Trophoblast cell (in vitro differentiated cells and primary cell): ENCODE results near the gene TPCN1.

Source experiments
- DNase-seq, 2 donors: peaks; one replicate each; pipeline ENCODE4 v3.0.0-alpha.2; 2016
- H2AFZ ChIP-seq: 2 replicates; pipeline ENCODE4 v1.6.1; 2013; ENCODE audit warnings: low read length, moderate library complexity, mild to moderate bottlenecking; ENCODE audit not compliant: insufficient read depth, poor library complexity
- H2AK5ac ChIP-seq: 2 replicates; pipeline ENCODE4 v1.6.1; 2013; ENCODE audit warnings: mild to moderate bottlenecking, low read length
- H2BK120ac ChIP-seq: 2 replicates; pipeline ENCODE4 v1.6.1; 2013; ENCODE audit warnings: low read length, mild to moderate bottlenecking, moderate library complexity; ENCODE audit not compliant: insufficient read depth, poor library complexity
- H2BK12ac ChIP-seq: 2 replicates; pipeline ENCODE4 v1.6.1; 2013; ENCODE audit warnings: mild to moderate bottlenecking, low read length, moderate library complexity
- H2BK5ac ChIP-seq: 2 replicates; pipeline ENCODE4 v1.6.1; 2013; ENCODE audit warnings: low read length, low read depth, moderate library complexity, mild to moderate bottlenecking; ENCODE audit not compliant: poor library complexity
- H3K14ac ChIP-seq: 2 replicates; pipeline ENCODE4 v1.6.1; 2013; ENCODE audit warnings: mild to moderate bottlenecking, low read length
- H3K18ac ChIP-seq: 2 replicates; pipeline ENCODE4 v1.6.1; 2013; ENCODE audit warnings: mild to moderate bottlenecking, low read length
- H3K23ac ChIP-seq: 2 replicates; pipeline ENCODE4 v1.6.1; 2013; ENCODE audit warnings: low read length
- H3K27ac ChIP-seq: 2 replicates; pipeline ENCODE4 v1.5.1; 2013; ENCODE audit warnings: low read depth, mild to moderate bottlenecking, inconsistent platforms, low read length, moderate library complexity
- H3K27me3 ChIP-seq: 2 replicates; pipeline ENCODE4 v1.6.1; 2013; ENCODE audit warnings: inconsistent platforms, mild to moderate bottlenecking, low read length, moderate library complexity; ENCODE audit not compliant: insufficient read depth
- H3K36me3 ChIP-seq, 2 experiments: 1 replicate in 1 of 2; 2 replicates in 1 of 2; pipeline ENCODE4 v1.6.1; 2013; ENCODE audit warnings: low read length in 2 of 2, mild to moderate bottlenecking in 2 of 2, moderate library complexity in 1 of 2; ENCODE audit not compliant: insufficient read depth in 2 of 2, control insufficient read depth in 1 of 2
- H3K4ac ChIP-seq: 2 replicates; pipeline ENCODE4 v1.6.1; 2013; ENCODE audit warnings: low read depth, mild to moderate bottlenecking, low read length, moderate library complexity
- H3K4me1 ChIP-seq, 2 experiments: 1 replicate in 1 of 2; 2 replicates in 1 of 2; pipeline ENCODE4 v1.6.1; 2013; ENCODE audit warnings: low read length in 2 of 2, mild to moderate bottlenecking in 2 of 2, moderate library complexity in 1 of 2; ENCODE audit not compliant: insufficient read depth in 2 of 2, control insufficient read depth in 1 of 2
- H3K4me2 ChIP-seq: 2 replicates; pipeline ENCODE4 v1.6.1; 2013; ENCODE audit warnings: inconsistent platforms, mild to moderate bottlenecking, low read length, moderate library complexity
- H3K4me3 ChIP-seq: 2 replicates; pipeline ENCODE4 v1.5.1; 2013; ENCODE audit warnings: mild to moderate bottlenecking, low read depth, low read length, inconsistent platforms
- H3K79me1 ChIP-seq: one replicate; pipeline ENCODE4 v1.6.1; 2013; ENCODE audit warnings: low read length
- H3K79me2 ChIP-seq: 2 replicates; pipeline ENCODE4 v1.6.1; 2013; ENCODE audit warnings: low read length, mild to moderate bottlenecking; ENCODE audit not compliant: control insufficient read depth, insufficient read depth, poor library complexity
- H3K9ac ChIP-seq: 2 replicates; pipeline ENCODE4 v1.6.1; 2013; ENCODE audit warnings: mild to moderate bottlenecking, low read length
- H3K9me3 ChIP-seq: 2 replicates; pipeline ENCODE4 v1.6.1; 2013; ENCODE audit warnings: low read depth, mild to moderate bottlenecking, control low read depth, inconsistent platforms, low read length; ENCODE audit not compliant: insufficient read depth
- H4K12ac ChIP-seq: 2 replicates; pipeline ENCODE4 v1.6.1; 2013; ENCODE audit warnings: low read depth, mild to moderate bottlenecking, low read length, moderate library complexity
- H4K8ac ChIP-seq: 2 replicates; pipeline ENCODE4 v1.6.1; 2013; ENCODE audit warnings: low read depth, mild to moderate bottlenecking, low read length, moderate library complexity
- H4K91ac ChIP-seq: one replicate; pipeline ENCODE4 v1.6.1; 2013; ENCODE audit warnings: low read depth, mild to moderate bottlenecking, low read length, moderate library complexity
- whole genome bisulfite sequencing: extraction: QIAGEN DNeasy Blood & Tissue Kit; methylation state at CpG from one replicate; pipeline ENCODE4 v1.1.7; 2013; ENCODE audit warnings: missing lambda C conversion rate; ENCODE audit not compliant: insufficient read length, insufficient coverage; ENCODE audit errors: extremely low coverage; 5-methylcytosine and 5-hydroxymethylcytosine counted together

Gene TPCN1

GRCh38 chr12:113222730-113223531 is 1.7 kb downstream of the TPCN1 start:
- no peak overlapping the region for H3K4me2 ChIP-seq
- no peak for DNase-seq
- H4K8ac ChIP-seq = peak overlapping the region; percentile 40

GRCh38 chr12:113224955-113225354 is 3.7 kb downstream of the TPCN1 start:
- Histone ChIP-seq H3K79me2 (peaks cover 7% of the 10 kb centered on the region), H2BK12ac (no peak overlapping the region), H3K27me3 (no peaks in the 10 kb centered on the region), H2AFZ (no peak overlapping the region), H3K79me1 (peaks cover 21% of the 10 kb centered on the region), H3K4me1 (peaks cover 15 to 27% of the 10 kb centered on the region in 2 experiments), H4K8ac (no peak overlapping the region), H3K23ac (no peak overlapping the region), H4K91ac (no peak overlapping the region), H2BK120ac (no peak overlapping the region), H3K4ac (no peak overlapping the region), H2BK5ac (no peak overlapping the region), H3K27ac (no peak overlapping the region), H2AK5ac (no peak overlapping the region), H3K9ac (no peak overlapping the region), H3K14ac (no peak overlapping the region), H3K36me3 (peaks cover 0 to 4% of the 10 kb centered on the region in 2 experiments), H3K9me3 (no peaks in the 10 kb centered on the region), H3K4me3 (no peak overlapping the region), H4K12ac (no peak overlapping the region), H3K4me2 (no peak overlapping the region), H3K18ac (no peak overlapping the region)
- no peak for DNase-seq
- WGBS = no CpG with 5 or more reads among the region's 4 CpGs

More at GRCh38 chr12:113222730-113223531, 1.7 kb downstream of the TPCN1 start:
- H2BK5ac ChIP-seq = no peak overlapping the region
- H4K12ac ChIP-seq = no peak overlapping the region
- no CpG with 5 or more reads among the region's 11 CpGs for WGBS
- H3K27ac ChIP-seq = peak overlapping the region; percentile 7
- H3K27me3 ChIP-seq = no peaks in the 10 kb centered on the region
- peak overlapping the region; percentile 48 for H2AK5ac ChIP-seq
- no peak overlapping the region for H3K9ac ChIP-seq
- no peak overlapping the region for H4K91ac ChIP-seq
- H3K36me3 ChIP-seq = peaks cover 0 to 4% of the 10 kb centered on the region in 2 experiments
- H3K9me3 ChIP-seq = no peaks in the 10 kb centered on the region
- H3K23ac ChIP-seq = no peak overlapping the region
- peak overlapping the region; percentile 59 for H3K18ac ChIP-seq
- H3K79me2 ChIP-seq = peaks cover 7% of the 10 kb centered on the region
- H2BK120ac ChIP-seq = no peak overlapping the region
- peaks cover 5 to 13% of the 10 kb centered on the region in 2 experiments for H3K4me1 ChIP-seq
- peak overlapping the region; percentile 45 for H3K14ac ChIP-seq
- H3K79me1 ChIP-seq = peaks cover 13% of the 10 kb centered on the region
- no peak overlapping the region for H2AFZ ChIP-seq
- H3K4ac ChIP-seq = no peak overlapping the region
- H3K4me3 ChIP-seq = no peak overlapping the region
- H2BK12ac ChIP-seq = no peak overlapping the region

- Histone ChIP-seq H3K4ac (no peak overlapping the region), H3K9me3 (no peaks in the 10 kb centered on the region), H3K18ac (no peak overlapping the region), H2AFZ (no peak overlapping the region), H3K36me3 (peaks cover 4 to 9% of the 10 kb centered on the region in 2 experiments), H2BK120ac (no peak overlapping the region), H3K79me2 (peaks cover 3% of the 10 kb centered on the region), H4K12ac (no peak overlapping the region), H3K79me1 (peaks cover 29% of the 10 kb centered on the region), H2BK5ac (no peak overlapping the region), H2BK12ac (no peak overlapping the region), H3K4me3 (no peak overlapping the region), H3K4me1 (peaks cover 24 to 37% of the 10 kb centered on the region in 2 experiments), H4K8ac (no peak overlapping the region), H3K14ac (no peak overlapping the region), H3K23ac (no peak overlapping the region), H3K27ac (no peak overlapping the region), H2AK5ac (peak overlapping the region; percentile 52), H3K4me2 (no peak overlapping the region), H3K9ac (no peak overlapping the region), H3K27me3 (no peaks in the 10 kb centered on the region), H4K91ac (peak overlapping the region; percentile 48)
- DNase-seq = no peak
- no CpG with 5 or more reads among the region's 13 CpGs for WGBS
Observed at GRCh38 chr12:113226696-113227568, 5.7 kb downstream of the TPCN1 start.

- peaks cover 29 to 41% of the 10 kb centered on the region in 2 experiments for H3K4me1 ChIP-seq
- H3K79me2 ChIP-seq = peaks cover 6% of the 10 kb centered on the region
- H3K9me3 ChIP-seq = no peaks in the 10 kb centered on the region
- no peak overlapping the region for H2BK5ac ChIP-seq
- no peak overlapping the region for H2AFZ ChIP-seq
- H2BK12ac ChIP-seq = no peak overlapping the region
- H3K79me1 ChIP-seq = peaks cover 35% of the 10 kb centered on the region
- H4K8ac ChIP-seq = peak overlapping the region; percentile 41
- no peak overlapping the region for H3K23ac ChIP-seq
- H3K27ac ChIP-seq = no peak overlapping the region
- no peak overlapping the region for H4K12ac ChIP-seq
- no peak overlapping the region for H3K9ac ChIP-seq
- H3K36me3 ChIP-seq = peaks cover 12 to 13% of the 10 kb centered on the region in 2 experiments
- no peaks in the 10 kb centered on the region for H3K27me3 ChIP-seq
- H2BK120ac ChIP-seq = no peak overlapping the region
- no peak overlapping the region for H3K4me2 ChIP-seq
- no peak overlapping the region for H3K18ac ChIP-seq
- no peak for DNase-seq
- no CpG with 5 or more reads among the region's 5 CpGs for WGBS
- peak overlapping the region; percentile 27 for H2AK5ac ChIP-seq
- peak overlapping the region; percentile 20 for H4K91ac ChIP-seq
- H3K4ac ChIP-seq = no peak overlapping the region
- peak overlapping the region; percentile 24 for H3K14ac ChIP-seq
- H3K4me3 ChIP-seq = no peak overlapping the region
Observed at GRCh38 chr12:113227686-113228391, 6.6 kb downstream of the TPCN1 start.
